ENCODE results near the gene WT1.

DNA sequence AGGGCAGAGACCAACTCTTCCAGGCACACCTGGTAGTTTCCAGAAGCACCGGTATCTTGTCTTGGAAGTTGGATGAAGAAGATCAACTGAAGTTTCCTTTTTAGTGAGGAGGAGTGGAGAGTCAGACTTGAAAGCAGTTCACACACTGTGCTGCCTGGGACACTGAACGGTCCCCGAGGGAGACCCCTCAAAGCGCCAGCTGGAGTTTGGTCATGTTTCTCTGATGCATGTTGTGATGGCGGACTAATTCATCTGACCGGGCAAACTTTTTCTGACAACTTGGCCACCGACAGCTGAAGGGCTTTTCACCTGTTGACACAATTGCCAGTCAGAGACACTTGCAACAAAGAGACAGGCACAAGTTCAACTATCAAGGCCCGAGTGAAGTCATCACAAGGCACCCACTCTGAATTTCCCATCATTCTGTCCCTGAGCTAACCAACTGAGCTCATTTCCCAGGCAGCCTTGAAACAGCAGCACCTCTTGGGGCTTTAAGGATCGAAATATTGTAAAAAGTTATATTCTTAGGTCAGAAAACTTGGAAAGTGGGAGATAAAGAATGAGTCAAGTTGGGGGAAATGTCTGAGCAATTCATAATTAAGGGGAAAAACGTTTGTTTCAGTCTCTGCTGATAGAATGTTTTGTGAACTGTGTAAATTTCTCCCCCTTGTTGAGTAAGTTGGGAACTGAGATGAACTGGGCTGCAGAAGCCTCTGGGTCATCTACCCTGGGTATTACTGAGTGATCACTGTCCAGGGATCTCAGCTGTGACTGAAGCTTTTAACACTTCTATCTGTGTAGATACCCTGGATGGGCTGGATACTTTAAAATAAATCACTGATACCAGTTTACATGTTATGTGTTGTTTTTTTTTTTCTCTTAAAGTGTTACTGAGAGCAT lies 46.2 kb downstream of the WT1 start:
- TF ChIP-seq JUND (CRISPR knock-in tag; IDR thresholded peaks at IDR 0.05) (no peak), ZC3H4 (CRISPR knock-in tag; IDR thresholded peaks at IDR 0.05; ENCODE audit: borderline replicate concordance) (no peak), ZNF788 (CRISPR knock-in tag; IDR thresholded peaks at IDR 0.05; ENCODE audit: borderline replicate concordance) (no peak)

Data from HepG2 (cell line).